Renal cortex interstitium (tissue), 11 donors: ENCODE measurements around the gene MFSD2A. TPM values are rescaled to one million over a fixed set of nuclear protein-coding genes. Genes with fewer than 3 reads are reported as not detected.
A peak's percentile ranks its signal among the peaks of the same experiment; 100 is the strongest.
"Not testable (repeated sequence)": the region's sequence is repeated elsewhere in the genome, so short reads cannot be mapped to it uniquely, and the experiment has no call there.

ENCODE experiments used
- DNase-seq, 11 donors: peaks; one replicate each; pipeline ENCODE4 v3.0.0-alpha.2; 2013; ENCODE audit warnings: low read depth in 9 of 11, low spot score in 4 of 11; ENCODE audit errors: extremely low read depth in 1 of 11
- polyA plus RNA-seq, 3 donors: library from polyadenylated mRNA; unstranded; fragments of 120-200 nt; gene quantifications; one replicate each; pipeline ENCODE4 v1.2.1, GENCODE V29; 2013; ENCODE audit not compliant: insufficient read length in 3 of 3

Gene MFSD2A
- polyA plus RNA-seq, 3 donors = 1.9 to 7.5 (median 2.5) TPM

GRCh38 chr1:39959651-39960333 lies 4.8 kb downstream of the MFSD2A start:
- DNase-seq = no peak

- no peak for DNase-seq
Measured at GRCh38 chr1:39960431-39960958, 5.5 kb downstream of the MFSD2A start.

GRCh38 chr1:39962450-39962825 lies 7.5 kb downstream of the MFSD2A start:
- DNase-seq = no peak

GRCh38 chr1:39962964-39963363 lies 8.0 kb downstream of the MFSD2A start:
- not testable (repeated sequence) for DNase-seq

GRCh38 chr1:39964552-39964951 lies 9.6 kb downstream of the MFSD2A start:
- DNase-seq = no peak

- no peak for DNase-seq
Measured at GRCh38 chr1:39965044-39965443, 10.1 kb downstream of the MFSD2A start.

GRCh38 chr1:39969048-39969447 lies 14.1 kb downstream of the MFSD2A start:
- no peak for DNase-seq

GRCh38 chr1:39969531-39970270 lies 14.8 kb downstream of the MFSD2A start:
- no peak for DNase-seq

- no peak for DNase-seq
Measured at GRCh38 chr1:39970274-39970673, 15.3 kb downstream of the MFSD2A start.

GRCh38 chr1:39971138-39971537 lies 16.2 kb downstream of the MFSD2A start:
- DNase-seq = no peak

- DNase-seq = peak in 3 of 11 donors; percentile 33 to 57 (median 51)
Measured at GRCh38 chr1:39973503-39974135, 18.7 kb downstream of the MFSD2A start.

- no peak for DNase-seq
Measured at GRCh38 chr1:39976732-39977131, 21.8 kb downstream of the MFSD2A start.

- DNase-seq = no peak
Measured at GRCh38 chr1:39977202-39977601, 22.3 kb downstream of the MFSD2A start.

- no peak for DNase-seq
Measured at GRCh38 chr1:39979654-39980053, 24.7 kb downstream of the MFSD2A start.

GRCh38 chr1:39980555-39981313 lies 25.8 kb downstream of the MFSD2A start:
- DNase-seq = no peak

- DNase-seq = no peak
Measured at GRCh38 chr1:39981385-39981784, 26.4 kb downstream of the MFSD2A start.

GRCh38 chr1:39981945-39982344 lies 27.0 kb downstream of the MFSD2A start:
- no peak for DNase-seq

- DNase-seq = not testable (repeated sequence)
Measured at GRCh38 chr1:39984480-39984879, 29.5 kb downstream of the MFSD2A start.

- DNase-seq = no peak
Measured at GRCh38 chr1:39984951-39985350, 30.0 kb downstream of the MFSD2A start.
